Left ventricle myocardium inferior (tissue), 1 donor: Measurements from ENCODE around the gene LONRF3. TPM values are rescaled to one million over a fixed set of nuclear protein-coding genes. Genes with fewer than 3 reads are reported as not detected.

Source experiments
- DNase-seq: peaks from one replicate; pipeline ENCODE4 v3.0.0-alpha.2; 2020
- H3K27ac ChIP-seq: fragments of 200-600 bp; replicated peaks from 2 replicates; pipeline ENCODE4 v1.8.0; 2021
- H3K27me3 ChIP-seq: fragments of 200-600 bp; 2 replicates; pipeline ENCODE4 v1.8.0; 2021; ENCODE audit warnings: low read depth
- H3K36me3 ChIP-seq: fragments of 200-600 bp; 2 replicates; pipeline ENCODE4 v1.8.0; 2021
- H3K4me1 ChIP-seq: fragments of 200-600 bp; 2 replicates; pipeline ENCODE4 v1.8.0; 2021
- H3K4me3 ChIP-seq: fragments of 200-600 bp; 2 replicates; pipeline ENCODE4 v1.8.0; 2021; ENCODE audit warnings: mild to moderate bottlenecking, moderate library complexity
- H3K9me3 ChIP-seq: fragments of 200-600 bp; replicated peaks from 2 replicates; pipeline ENCODE4 v1.8.0; 2021
- CTCF ChIP-seq: fragments of 200-600 bp; IDR thresholded peaks from 2 replicates; pipeline ENCODE4 v1.8.0; 2021; ENCODE audit warnings: antibody characterized with exemption, mild to moderate bottlenecking, borderline replicate concordance
- intact Hi-C: fragments of 100-400 bp; cut with micrococcal nuclease; formaldehyde crosslinking; loops from one replicate; pipeline ENCODE4 v1.11.0; 2022
- total RNA-seq: library from RNA; stranded (reverse); fragmentation: NEBNext Ultra II Directional; extraction: Animal tissue kit (Norgen Biotek cat#: 25700); gene quantifications from one replicate; pipeline ENCODE4 v1.2.1, GENCODE V29; 2021
- donor health status: DM: no; HTN: yes; CAD: no; lungs with severe emphysema.

The LONRF3 gene
- total RNA-seq, 1 donor from 2014 or later, result 0.93 TPM

- Histone ChIP-seq H3K4me1 (peaks cover 19% of the 10 kb centered on the region), H3K27me3 (no peaks in the 10 kb centered on the region), H3K36me3 (no peaks in the 10 kb centered on the region), H3K4me3 (no peak overlapping the region), H3K27ac (peak overlapping the region; percentile 75), H3K9me3 (no peaks in the 10 kb centered on the region)
- no peak for TF ChIP-seq CTCF
- DNase-seq, result no peak
- intact Hi-C loops, result no loop called here
Measured at GRCh38 chrX:119042040-119042439, 67.6 kb downstream of the LONRF3 start.

- no peaks in the 10 kb centered on the region for H3K9me3 ChIP-seq
- no peak for TF ChIP-seq CTCF
- DNase-seq, result no peak
- H3K27ac ChIP-seq, result no peak overlapping the region
- no peaks in the 10 kb centered on the region for H3K36me3 ChIP-seq
- intact Hi-C loops, result no loop called here
- H3K27me3 ChIP-seq, result no peaks in the 10 kb centered on the region
- H3K4me1 ChIP-seq, result peaks cover 19% of the 10 kb centered on the region
- no peak overlapping the region for H3K4me3 ChIP-seq
Measured at GRCh38 chrX:119042996-119043395, 68.6 kb downstream of the LONRF3 start.

- peaks cover 11% of the 10 kb centered on the region for H3K4me1 ChIP-seq
- no peak for TF ChIP-seq CTCF
- H3K9me3 ChIP-seq, result no peaks in the 10 kb centered on the region
- H3K36me3 ChIP-seq, result no peaks in the 10 kb centered on the region
- DNase-seq, result no peak
- no peak overlapping the region for H3K27ac ChIP-seq
- H3K4me3 ChIP-seq, result no peak overlapping the region
- intact Hi-C loops, result no loop called here
- no peaks in the 10 kb centered on the region for H3K27me3 ChIP-seq
Measured at GRCh38 chrX:119045884-119046283, 71.5 kb downstream of the LONRF3 start.

GRCh38 chrX:119055687-119056086, 81.3 kb downstream of the LONRF3 start:
- no peak for TF ChIP-seq CTCF
- no peak overlapping the region for H3K4me3 ChIP-seq
- H3K9me3 ChIP-seq, result no peaks in the 10 kb centered on the region
- H3K27ac ChIP-seq, result peak overlapping the region; percentile 58
- intact Hi-C loops, result no loop called here
- peak; percentile 17 for DNase-seq
- H3K4me1 ChIP-seq, result peaks cover 20% of the 10 kb centered on the region
- H3K36me3 ChIP-seq, result no peaks in the 10 kb centered on the region
- H3K27me3 ChIP-seq, result no peaks in the 10 kb centered on the region

DNA sequence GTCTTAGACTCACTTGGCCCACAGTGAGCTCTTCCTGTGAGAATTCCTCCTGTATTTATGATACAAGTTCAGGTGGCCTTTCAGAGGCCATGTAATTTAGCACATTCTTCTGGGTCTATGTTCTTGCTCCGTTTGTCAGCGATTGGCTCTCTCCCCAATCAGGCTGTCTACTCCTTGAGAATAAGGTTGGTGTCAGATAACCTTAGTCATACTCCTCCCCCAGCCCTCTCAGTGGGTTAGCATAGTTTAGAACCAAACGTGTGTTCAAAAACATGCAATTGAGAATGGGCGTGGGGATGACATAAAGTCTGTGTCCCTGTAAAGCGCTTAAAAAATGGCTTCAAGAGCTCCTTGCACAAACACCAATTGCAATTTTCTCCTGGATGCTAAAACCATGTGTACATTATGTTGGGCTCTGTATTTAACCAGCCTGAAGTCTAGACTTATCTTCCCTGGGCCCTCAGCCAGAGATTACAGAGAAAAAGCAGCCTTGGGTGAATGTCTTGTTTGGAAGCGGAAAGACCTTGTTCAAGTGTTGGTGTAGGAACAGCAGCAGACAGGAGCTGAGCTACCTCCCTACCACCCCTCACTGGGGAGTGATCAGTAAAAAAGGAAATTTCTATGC, 88.4 kb downstream of the LONRF3 start:
- no peak for DNase-seq
- H3K4me3 ChIP-seq, result no peak overlapping the region
- H3K27me3 ChIP-seq, result no peaks in the 10 kb centered on the region
- no peak for TF ChIP-seq CTCF
- H3K36me3 ChIP-seq, result no peaks in the 10 kb centered on the region
- H3K4me1 ChIP-seq, result peaks cover 6% of the 10 kb centered on the region
- H3K9me3 ChIP-seq, result no peaks in the 10 kb centered on the region
- intact Hi-C loops, result loop anchor here (5.0 to 10.0 kb wide), 2 partner anchors 58 to 216 kb away; no protein-coding TSS in a partner anchor
- no peak overlapping the region for H3K27ac ChIP-seq
